HG02571 (cell line): ENCODE data around the gene CD3E.

Experiments
- ATAC-seq: cut with Tn5 transposase; IDR thresholded peaks from one replicate; pipeline ENCODE4 v1.9.1; 2021; ENCODE audit warnings: mild to moderate bottlenecking, moderate library complexity; ENCODE audit not compliant: unreplicated experiment

Gene CD3E

DNA sequence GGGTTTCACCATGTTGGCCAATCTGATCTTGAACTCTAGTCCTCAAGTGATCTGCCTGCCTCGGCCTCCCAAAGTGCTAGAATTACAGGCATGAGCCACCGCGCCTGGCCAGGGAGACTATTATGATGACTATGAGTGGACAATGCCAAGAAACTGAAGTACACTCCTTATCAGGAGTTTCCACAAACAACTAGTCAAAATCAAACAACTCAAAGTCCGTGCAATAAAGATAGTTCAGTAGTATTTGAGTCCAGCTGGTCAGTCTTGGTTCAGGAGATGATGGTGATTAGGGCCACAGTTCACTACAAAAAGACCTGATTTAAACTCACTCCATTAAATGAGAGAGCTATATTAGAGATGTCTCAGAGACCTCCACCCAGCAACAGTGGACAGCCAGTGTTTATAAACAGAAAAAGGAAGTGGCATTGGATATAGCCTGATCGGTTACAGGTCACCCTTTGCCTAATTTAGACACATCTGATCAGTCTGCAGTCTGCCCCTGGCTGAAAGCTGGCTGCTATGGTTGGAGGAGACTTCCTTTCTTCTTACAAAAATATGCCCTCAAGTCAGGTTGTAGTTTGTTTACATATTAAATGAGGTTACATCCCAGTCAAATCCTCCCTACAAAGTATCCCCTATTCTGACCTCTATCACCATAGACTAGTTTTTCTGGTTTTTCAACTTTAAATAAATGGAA is 17.0 kb downstream of the CD3E start:
- no peak for ATAC-seq

DNA sequence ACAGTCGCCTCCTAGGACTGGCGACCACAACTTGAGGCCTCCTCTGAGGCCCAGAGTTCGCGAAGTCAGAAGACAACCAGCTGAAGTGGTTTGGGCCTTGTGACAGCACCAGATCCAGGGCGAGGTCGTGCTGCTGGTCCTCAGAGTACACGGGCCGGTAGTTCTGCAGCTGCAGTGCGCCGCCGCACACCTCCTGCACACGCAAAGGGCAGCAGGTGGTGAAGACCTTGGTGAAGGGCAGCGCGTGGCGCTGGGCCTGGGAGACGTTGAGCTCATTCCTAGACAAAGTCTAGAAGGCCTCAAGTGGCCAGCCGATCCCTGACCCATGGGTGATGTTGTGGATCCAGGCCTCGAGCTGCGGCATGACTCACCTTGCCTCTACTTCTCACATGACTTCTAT is 18.2 kb downstream of the CD3E start:
- ATAC-seq = no peak

DNA sequence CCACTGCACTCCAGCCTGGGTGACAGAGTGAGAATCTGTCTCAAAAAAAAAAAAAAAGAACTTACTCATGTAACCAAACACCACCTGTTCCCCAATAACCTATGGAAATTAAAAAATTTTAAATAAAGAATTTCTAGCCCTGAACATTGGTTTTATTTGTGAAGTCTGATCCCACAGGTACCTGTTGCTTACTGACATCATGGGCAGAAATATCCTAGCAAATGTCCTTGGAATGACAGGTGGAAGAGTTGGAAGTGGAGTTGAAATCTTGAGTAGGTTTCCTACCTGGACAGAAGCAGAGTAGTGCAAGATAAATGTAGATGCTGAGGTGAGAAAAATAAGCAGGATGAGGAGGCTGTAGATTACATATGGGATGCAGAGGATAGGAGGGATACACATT is 20.8 kb downstream of the CD3E start:
- ATAC-seq = no peak

DNA sequence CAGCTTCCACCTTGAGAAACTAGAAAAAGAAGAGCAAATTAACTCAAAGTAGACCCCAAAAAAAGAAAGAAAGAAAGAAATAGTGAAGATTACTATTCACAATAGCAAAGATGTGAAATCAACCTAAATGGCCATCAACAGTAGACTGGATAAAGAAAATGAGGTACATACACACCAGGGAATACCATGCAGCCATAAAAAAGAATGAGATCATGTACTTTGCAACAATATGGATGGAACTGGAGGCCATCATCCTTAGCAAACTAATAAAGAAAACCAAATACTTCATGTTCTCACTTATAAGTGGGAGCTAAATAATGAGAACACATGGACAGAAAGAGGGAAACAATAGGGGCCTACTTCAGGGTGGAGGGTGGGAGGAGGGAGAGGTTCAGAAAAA is 24.2 kb downstream of the CD3E start:
- no peak for ATAC-seq

DNA sequence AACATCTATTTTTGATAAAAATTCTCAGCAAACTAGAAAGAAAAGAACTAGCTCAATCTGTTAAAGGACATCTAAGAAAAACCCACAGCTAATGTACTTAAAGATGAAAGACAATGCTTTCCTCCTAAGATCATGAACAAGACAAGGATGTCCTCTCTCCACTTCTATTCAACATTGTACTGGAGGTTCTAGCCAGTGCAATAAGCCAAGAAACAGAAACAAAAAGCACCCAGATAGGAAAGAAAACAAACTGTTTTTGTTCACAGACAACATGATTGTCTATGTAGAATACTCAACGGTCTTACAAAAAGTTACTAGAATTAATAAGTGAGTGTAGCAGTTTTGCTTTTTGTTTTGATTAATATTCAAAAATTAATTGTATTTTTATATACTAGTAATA is 30.2 kb downstream of the CD3E start:
- no peak for ATAC-seq

DNA sequence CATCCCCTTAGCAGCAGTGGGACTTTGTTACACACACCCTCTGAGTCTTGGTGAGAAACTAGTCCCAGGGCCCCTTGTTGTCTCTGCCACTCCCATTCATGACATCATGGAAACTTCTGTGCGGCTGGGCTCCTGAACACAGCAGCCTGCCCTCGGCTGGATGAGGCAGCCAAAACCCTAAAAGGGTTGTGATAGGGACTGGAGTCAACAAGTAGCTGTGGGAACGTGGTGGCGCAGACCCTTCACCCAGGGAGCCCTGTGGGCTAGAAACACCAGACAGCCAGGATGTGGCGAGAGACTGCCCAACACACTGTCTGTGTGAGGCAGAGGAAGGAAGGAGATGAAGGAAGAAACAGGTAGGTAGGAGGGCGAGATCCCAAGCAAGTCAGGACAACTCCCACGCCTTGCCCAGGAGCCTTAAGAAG is 34.1 kb downstream of the CD3E start:
- no peak for ATAC-seq

DNA sequence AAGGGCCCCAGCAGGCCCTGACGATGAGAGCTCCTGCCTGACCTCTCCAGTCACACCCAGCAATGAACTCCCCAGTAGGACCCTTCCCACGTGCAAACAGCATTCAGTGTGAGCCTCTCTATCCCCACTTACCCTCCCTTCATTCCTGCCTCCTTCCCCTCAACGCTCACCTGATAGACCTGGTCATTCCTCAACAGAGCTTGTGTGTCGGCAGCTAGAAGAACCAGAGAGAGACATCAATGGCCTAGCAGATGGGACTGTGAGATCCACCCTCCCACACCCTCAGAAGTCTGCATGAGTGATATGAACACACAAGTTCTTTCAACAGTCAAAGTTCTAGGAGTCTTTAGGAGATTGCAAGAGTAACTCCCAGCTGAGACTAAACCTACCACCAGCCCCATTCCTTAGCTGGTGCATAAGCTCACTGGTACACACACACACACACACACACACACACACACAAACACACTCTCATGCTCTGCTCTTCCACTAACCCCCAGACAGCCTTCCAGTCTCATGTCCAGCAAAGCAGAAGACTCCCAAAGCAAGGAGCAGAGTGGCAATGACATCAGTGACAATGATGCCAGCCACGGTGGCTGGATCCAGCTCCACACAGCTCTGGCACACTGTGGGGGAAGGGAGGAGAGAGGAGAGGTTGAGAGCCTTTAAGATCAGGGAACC is 34.9 kb downstream of the CD3E start:
- ATAC-seq = no peak

DNA sequence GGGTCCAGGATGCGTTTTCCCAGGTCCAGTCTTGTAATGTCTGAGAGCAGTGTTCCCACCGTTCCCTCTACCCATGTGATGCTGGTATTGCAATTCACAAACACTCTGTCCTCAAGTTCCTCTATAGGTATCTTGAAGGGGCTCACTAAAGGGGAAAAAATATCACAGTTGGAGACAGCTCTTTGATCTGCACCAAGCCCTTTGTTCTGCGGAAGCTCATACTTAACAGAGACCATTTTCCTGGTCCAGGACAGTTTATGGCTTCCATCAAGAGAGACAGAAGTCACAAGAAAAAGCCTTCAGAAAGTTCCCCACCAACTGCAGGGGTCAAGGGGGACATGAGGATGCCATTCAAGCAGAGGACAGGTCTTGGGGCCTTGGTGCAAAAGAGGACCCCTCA is 35.9 kb downstream of the CD3E start:
- no peak for ATAC-seq

DNA sequence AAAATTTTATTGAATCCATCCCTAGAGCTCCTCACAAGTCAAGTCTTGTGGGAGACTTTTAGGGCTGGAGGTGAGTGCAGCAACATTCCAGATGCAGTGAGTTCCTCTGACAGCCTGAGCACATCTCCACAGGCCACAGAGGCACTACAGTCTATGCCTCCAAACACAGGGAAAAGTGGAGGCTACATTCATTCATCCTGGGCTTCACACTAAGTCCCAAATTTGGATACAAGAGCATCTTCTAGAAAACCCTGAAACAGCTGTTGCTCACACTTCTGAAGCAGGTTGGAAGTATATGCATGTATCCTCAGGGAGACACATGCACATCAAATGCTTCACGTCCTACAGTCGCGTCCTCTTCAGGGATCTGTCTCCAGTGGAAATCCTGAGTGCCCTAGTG is 36.7 kb downstream of the CD3E start:
- ATAC-seq = no peak

DNA sequence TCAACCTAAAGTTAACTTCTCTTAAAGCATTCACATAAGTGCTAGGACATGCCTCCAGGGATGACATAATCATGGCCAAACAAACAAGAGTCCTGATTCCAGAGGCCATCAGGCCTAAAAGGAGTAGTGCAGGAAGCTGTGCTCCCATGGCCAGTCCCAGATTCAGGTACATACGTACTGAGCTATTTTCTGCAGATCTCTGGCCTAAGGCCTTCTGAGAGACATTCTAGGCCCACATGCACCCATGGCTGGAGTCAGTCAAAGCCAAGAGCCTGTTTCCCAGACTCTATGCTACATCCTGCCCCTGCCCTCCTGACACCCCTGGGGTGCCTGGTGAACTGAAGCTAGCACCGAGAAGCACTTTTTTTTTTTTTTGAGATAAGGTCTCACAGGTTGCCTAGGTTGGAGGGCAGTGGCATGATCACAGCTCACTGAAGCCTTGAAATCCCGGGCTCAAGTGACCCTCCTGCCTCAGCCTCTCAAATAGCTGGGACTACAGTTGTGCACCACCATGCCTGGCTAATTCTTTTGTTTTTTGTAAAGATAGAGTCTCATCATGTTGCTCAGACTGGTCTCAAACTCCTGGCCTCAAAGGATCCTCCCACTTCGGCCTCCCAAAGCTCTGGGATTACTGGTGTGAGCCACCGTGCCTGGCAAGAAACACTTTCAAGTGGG is 37.4 kb downstream of the CD3E start:
- no peak for ATAC-seq

DNA sequence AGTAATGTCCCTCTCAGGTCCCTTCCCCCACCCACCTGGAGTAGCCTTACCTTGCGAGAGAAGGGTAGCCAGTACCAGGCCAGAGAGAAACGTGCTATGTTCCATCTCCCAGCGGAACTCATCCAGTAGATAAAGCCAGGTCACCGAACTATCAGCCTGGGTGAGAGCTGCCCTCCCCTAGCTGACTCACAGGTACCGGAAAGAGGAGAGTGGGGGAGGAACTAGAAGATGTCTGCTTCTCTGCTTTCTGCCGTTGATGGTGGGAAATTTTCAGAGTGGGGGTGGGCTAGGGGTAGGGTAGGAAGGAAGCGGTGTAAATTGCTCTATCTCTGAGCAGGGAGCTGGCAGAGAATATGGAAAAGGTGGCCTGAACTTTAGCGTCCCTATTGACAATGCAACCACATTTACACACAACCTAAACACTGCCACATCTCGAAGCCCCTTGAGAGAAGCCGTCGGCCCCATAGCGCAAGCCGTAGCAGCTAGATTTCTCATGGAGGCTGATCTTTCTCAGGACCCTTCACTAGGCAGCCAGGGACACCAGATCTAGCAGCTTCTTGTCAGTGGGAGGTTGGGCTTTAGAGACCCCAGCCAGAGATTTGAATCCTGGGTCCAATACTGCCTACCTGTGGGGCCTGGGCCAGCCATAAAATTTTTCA is 38.1 kb downstream of the CD3E start, which contains the start of gene CD3D:
Gene CD3D, minus strand, starts transcription at position 203 of the 659 bp plus-strand sequence. Its CDS starts 98 bp downstream, at position 105.
- ATAC-seq = no peak

DNA sequence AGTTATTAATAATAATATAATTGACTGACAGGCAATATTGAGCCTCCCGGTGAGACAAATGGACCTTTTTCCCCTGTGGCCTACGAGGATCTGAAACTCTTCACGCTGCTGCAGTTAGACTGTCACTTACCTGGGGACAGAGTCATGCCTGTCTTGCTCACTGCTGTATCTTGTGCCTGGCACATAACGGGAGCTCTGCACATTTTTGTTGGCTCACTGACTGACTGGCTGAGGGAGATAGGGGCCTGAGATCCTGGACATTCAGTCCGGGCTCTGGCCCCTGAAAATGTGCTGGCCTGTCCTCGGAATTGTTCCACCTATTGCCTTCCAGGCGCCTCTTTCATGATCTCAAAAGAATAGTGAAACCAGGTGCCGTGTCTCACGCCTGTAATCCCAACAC is 38.7 kb downstream of the CD3E start:
- ATAC-seq = no peak

DNA sequence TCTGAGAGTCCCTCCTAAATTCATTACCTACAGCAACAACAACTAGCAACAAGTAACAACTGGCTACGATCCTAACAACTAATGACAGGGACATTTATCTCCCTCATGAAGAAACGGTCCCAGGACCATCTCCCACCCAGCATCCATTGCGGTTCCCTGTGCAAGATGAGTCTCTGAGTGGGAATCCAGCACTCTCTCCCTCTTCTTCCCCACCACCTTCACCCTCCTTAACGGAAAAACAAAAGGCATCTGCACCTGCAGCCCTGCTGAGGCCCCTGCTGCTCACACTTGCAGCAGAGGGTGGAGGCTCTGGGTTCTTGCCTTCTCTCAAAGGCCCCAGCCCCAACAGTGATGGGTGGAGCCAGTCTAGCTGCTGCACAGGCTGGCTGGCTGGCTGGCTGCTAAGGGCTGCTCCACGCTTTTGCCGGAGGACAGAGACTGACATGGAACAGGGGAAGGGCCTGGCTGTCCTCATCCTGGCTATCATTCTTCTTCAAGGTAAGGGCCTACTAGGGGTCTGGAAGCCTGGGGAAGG is 39.5 kb downstream of the CD3E start, which contains the start of gene CD3G:
Gene CD3G, plus strand, starts transcription at position 364 of the 535 bp plus-strand sequence. Its CDS starts 80 bp downstream, at position 444.
- no peak for ATAC-seq

DNA sequence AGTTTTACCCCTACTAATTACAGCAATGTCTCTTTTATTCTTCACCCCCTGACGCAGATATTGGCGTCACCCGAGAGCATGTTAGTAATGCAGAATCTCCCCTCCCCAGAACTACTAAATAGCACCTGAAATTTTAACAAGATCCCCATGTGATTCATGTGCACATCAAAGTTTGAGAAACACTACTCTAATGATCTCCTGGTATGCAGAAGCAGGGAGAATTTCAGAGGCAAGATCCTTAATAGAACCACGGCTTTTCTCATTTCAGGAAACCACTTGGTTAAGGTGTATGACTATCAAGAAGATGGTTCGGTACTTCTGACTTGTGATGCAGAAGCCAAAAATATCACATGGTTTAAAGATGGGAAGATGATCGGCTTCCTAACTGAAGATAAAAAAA is 44.9 kb downstream of the CD3E start:
- no peak for ATAC-seq

DNA sequence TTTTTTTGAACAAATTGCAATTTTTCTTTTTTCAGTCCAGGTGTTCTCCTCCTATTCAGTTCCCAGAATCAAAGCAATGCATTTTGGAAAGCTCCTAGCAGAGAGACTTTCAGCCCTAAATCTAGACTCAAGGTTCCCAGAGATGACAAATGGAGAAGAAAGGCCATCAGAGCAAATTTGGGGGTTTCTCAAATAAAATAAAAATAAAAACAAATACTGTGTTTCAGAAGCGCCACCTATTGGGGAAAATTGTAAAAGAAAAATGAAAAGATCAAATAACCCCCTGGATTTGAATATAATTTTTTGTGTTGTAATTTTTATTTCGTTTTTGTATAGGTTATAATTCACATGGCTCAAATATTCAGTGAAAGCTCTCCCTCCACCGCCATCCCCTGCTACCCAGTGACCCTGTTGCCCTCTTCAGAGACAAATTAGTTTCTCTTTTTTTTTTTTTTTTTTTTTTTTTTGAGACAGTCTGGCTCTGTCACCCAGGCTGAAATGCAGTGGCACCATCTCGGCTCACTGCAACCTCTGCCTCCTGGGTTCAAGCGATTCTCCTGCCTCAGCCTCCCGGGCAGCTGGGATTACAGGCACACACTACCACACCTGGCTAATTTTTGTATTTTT is 48.7 kb downstream of the CD3E start:
- no peak for ATAC-seq

DNA sequence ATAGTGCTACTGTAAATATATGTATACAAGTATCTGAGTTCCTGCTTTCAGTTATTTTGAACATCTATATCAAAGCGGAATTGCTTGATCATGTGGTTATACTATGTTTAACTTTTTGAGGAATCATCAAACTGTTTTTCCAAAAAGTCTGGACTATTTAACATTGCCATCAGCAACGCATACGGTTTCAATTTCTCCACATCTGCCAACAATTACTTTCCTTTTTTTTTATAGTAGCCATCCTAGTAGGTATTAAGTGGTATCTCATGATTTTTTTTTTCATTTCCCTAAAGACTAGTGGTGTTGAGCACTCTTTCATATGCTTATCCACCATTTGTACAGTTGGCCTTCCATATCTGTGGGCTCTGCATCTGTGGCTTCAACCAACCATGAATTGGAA is 53.5 kb downstream of the CD3E start:
- ATAC-seq = no peak

DNA sequence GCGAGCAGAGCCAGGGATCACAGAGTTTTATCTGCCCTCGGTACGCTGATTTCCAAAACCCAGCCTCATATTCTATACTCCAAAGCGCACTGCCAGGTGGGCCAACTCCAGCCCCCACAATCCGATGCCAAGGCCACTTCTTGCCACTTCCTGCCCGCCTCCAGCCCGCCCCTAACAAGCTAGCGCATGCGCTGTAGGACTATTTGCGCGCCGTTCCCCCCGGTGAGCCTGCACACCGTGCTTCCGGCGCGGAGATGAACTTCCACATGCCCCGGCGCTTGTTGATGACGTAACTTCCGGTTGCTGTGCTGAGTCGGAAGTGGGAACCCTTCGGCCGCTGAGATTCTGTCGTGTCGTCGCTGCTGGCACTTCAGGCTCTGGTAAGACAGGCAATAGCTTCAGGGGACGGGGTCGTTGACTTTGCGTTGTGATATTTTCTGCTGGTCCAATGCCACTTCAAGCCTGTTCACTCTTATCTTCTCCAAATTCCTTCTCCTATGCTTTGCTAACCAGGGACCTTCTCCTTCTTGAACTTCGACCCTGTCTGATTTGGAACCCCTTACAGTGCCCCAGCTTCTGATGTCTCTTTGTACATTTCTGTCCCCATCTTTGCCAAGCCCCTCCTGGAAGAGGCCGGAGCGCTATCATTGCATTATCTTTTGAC is 54.9 kb downstream of the CD3E start, which contains the start of gene UBE4A:
Gene UBE4A, plus strand, starts transcription at position 306 of the 664 bp plus-strand sequence. CDS start 5,481 bp downstream, outside the sequence.
- ATAC-seq = peak; percentile 88

DNA sequence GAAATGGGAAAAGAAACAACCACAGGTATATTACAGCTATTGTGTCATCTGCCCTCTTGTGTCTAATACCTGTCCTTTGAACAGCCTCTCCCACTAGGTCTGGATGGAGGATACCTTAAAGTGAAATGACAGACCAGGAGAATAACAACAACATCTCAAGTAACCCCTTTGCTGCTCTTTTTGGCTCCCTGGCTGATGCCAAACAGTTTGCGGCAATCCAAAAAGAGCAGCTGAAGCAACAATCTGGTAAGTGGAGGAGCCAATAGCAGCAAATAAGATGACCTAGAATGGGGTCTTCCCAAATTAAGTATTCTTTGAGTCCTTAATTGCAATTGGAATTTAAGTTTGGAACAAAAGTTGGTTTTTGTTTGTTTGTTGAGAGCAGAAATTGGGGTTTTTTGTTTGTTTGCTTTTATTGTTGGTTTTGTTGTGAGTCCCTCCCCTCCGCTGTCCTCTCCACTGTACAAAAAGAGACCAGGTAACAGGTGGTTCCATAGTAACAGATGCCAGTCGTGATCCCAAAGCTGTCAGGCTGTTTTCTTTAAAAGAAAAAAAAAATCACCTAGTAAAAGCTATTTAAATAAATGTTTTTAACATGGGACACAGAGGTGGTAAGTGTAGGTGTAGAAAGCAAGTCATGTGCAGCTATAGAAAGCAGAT is 60.6 kb downstream of the CD3E start:
- ATAC-seq = no peak
